NCI-H524 (cell line): ENCODE measurements around the gene AGAP5.
"Not testable (repeated sequence)": the region's sequence is repeated elsewhere in the genome, so short reads cannot be mapped to it uniquely, and the experiment has no call there.

Experiments
- DNase-seq, 2 experiments: peaks; one replicate each; lab custom pipeline; 2025; lab: John Stamatoyannopoulos, UW

AGAP5 gene

DNA sequence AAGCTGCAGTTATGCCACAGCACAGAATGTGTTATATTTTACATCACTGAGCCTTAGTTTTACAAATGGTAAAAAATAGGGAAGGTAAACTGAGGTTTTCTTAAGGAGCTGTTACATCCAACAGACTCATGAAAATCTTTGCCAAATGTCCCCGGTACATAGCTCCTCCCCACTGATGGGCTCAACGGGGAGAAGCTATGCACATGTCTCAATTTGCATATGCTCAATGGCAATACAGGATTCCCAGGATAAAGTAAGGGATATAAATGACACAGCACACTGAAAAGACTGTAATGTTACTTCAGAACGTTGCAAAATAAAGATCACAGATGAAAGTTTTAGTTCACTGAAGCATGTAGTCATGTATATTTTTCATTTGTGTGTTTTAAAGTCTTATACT is 16.6 kb upstream of the AGAP5 start:
- DNase-seq: not testable (repeated sequence)

DNA sequence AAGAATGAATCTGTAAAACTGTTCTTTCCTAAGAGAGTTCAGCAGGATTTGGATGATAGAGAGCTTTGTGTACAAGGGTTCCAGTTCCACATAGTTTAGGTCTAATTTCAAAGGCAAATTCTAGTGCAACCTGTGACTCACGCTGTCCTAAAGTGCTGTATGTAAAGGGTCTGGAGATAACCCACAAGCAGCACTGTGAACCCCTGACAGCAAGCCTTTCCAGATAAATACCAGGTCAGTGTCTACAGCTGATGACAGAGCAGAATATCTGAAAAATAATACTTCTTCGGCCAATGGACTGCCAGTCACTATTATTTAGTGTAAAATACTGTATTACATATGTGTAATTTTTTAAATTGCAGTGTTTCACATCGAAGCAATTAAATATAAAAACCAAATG is 16.0 kb upstream of the AGAP5 start:
- DNase-seq: not testable (repeated sequence)

DNA sequence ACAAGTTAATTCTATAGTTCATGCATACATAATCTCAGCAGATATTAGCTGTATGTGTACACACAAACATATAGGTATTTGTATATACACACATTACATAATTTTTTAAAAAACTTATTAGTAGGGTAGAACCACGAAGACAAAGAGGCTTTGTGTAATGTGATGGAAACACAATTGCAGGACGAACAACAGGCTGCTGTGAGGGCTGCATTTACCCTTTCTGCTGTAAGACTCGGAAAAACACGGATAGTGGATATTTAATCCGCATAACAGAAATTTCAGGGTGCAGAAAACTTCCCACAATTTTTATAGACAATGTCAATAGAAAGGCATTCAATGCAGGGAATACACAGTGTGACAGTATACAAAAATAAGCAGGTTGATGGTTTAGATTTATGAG is 13.8 kb upstream of the AGAP5 start:
- not testable (repeated sequence) for DNase-seq

DNA sequence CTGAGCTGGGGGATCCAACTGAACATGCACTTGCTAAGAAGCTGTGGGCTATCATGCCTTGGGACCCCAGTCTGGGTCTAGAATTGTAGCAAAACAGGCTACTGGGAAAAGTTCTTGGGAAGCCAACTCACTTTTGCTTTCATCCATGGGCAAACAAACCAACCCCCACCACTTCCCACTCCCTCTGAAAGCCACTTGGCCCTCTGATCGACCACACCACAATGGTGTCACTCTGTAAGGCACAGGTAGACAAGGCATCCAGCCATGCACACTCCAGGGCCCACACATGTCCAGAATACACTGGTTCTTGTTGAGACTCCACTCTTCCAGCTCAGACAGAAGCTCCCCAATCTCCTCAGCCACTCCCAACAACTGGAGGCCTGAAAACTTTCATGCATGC is 10.2 kb upstream of the AGAP5 start:
- DNase-seq: not testable (repeated sequence)

DNA sequence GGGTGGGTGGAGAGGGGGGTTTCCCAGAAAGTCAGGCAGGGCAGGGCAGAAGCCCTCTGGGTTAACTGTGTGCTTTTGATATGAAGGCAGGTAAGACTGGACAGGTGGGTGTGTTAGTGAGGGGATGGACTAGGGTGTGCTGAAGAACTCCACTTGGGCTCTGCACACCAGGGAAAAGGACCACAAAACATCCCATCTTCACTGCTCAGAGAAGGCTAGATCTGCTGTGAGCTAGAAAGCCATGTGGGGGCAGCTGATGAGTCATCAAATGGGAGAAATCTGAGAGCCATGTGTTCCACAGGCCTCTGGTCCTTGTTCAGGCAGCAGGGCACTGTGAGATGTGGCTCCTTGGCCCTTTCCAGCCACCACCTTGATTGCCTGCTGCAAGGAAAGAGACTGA is 9.7 kb upstream of the AGAP5 start:
- DNase-seq: not testable (repeated sequence)

DNA sequence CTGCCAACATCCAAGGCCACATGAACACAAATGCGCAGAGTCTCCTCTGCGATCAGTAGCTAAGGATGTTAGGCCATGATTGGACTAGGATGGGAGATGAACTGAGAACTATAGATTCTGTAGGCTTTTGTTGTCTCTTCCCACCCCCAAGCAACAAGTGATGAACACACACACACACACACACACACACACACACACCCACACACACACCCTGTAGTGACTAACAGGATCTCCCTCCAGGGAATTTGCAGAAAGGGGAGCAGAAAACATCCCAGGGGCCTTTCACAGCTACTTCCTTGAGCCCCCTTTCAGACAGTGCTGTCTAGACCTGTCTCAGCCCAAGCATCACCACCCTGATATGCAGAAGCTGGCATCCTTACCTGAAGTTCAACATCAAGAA is 8.6 kb upstream of the AGAP5 start:
- DNase-seq: not testable (repeated sequence)

DNA sequence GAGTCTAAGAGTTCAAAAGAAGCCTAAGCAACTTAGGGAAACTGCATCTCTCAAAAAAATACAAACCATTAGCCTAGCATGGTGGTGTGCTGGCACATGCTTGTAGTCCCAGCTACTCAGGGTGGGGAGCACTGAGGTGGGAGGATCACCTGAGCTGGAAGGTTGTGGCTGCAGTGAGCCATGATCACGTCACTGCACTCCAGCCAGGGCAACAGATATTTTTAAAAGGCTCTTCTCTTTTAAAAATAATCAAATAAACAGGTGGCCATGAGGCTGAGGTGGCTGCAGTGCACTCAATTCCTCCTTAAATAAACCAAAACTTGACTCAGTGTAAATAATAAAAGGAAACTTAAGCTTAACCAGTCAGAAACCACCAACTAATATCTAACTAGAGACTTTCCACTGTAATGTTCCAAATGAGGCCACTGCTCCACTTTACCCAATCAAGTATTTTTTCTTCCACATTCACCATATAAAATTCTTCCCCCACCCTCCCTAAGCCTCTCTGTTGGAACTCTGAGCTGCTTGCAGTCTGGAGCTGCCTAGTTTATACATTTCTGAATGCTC is 7.7 kb upstream of the AGAP5 start:
- DNase-seq: not testable (repeated sequence)

DNA sequence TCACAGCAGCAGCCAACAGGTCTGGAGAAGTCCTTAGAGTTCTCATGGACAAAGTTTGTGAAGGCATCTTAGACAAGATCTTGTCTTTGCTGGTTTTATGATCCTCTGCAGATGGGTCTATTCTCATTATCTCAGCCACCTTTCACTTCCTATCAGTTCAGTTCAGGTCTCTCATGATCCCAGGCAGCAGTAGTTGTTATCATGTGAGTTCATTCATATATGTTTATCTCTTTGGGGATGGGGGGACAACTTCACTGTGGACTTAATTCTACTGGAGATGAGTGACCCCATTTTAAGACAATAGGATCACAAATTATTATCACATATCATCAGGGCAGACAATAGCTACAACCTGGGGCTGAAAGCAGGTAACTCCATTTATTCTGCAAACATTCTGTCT is 6.0 kb upstream of the AGAP5 start:
- DNase-seq: not testable (repeated sequence)

DNA sequence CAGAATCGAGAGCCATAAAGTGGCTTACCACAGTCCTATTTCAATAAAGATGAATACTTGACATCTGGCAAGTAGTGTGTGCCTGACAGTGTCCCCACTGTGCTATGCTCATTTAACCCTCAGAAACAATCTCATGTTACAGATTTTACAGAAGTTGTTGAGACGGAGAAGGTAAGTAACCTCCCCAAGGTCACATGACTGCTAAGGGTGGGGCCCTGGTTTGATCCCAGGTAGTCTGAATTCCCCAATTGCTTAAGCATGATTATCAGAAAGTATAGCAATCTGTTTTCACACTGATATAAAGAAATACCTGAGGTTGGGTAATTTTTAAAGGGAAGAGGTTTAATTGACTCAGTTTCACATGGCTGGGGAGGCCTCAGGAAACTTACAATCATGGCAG is 910 bp upstream of the AGAP5 start:
- DNase-seq: not testable (repeated sequence)

DNA sequence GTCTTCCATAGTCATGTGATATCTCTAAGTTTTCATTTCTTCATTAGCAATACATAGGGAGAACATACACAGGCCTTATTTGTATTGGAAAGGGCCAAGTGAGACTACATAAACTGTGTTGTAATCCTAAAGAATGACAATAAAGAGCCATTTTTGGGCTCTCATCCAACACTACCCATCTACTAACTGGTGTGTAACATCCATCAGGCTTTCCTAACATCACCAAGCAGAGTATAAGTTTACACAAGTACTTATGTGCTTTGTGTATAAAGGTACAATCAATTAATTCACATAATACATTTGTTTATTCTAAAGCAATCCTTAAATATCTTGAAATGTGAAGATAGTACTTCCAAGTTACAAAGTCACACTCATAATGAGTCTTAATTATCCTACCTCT is 2.6 kb downstream of the AGAP5 start:
- DNase-seq: not testable (repeated sequence)

DNA sequence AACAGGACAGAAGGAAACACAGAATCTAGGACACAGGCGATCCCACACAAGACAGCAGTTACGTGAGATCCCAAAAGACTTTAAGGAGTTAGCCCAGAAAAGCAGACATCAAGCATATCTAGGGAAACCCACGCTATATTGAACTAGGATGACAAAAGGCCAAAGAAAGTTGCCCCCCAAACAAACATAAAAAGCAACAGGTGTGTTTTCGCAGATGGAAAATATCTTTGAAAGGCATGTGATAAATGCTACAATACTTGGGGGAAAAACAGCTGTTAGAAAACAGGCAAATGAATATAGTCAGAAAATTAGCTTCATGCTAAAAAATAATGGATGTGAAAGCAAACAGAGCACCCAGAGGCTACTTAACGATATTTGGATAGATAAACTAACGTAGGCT is 7.2 kb downstream of the AGAP5 start:
- DNase-seq: not testable (repeated sequence)

DNA sequence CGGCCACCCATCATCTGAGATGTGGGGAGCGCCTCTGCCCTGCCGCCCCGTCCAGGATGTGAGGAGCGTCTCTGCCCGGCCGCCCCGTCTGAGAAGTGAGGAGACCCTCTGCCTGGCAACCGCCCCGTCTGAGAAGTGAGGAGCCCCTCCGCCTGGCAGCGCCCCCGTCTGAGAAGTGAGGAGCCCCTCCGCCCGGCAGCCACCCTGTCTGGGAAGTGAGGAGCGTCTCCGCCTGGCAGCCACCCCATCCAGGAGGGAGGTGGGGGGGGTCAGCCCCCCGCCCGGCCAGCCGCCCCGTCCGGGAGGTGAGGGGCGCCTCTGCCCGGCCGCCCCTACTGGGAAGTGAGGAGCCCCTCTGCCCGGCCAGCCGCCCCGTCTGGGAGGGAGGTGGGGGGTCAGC is 8.3 kb downstream of the AGAP5 start:
- not testable (repeated sequence) for DNase-seq

DNA sequence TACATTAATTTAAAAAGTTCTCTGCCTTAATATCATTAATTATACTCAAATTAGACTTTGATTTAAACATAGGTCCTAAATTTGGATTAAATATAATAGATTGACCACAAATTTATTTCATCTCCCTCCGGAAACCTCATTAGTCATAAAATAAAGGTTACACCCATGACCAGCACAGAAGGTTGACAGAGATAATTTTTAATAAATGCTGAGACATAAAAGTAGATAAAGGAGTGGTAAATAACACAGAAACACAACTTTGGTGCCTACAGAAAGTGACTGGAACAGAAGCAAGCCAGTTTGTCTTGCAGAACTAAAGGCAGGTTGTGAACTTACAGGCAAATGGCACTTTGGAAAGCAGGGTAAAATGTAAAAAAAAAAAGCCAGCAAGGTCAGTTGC is 10.3 kb downstream of the AGAP5 start:
- DNase-seq: not testable (repeated sequence)

DNA sequence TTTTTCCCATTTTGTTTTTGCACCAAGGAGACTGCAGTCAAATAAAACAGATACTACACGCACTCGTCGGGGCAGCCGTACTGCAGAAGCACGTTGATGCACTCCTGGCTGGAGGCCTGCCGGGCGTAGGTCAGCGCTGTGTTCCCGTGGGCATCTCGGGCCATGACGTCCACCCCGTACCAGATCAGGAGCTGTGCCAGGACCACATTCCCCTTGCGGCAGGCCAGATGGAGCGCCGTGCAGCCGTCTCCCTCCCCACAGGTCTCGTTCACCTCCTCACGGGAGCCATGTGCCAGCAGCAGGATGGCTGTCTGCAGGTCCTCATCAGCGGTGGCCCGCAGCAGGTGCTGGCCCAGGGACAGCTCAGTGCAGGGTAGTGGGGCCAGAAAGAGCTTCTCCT is 23.4 kb downstream of the AGAP5 start:
- DNase-seq: not testable (repeated sequence)

DNA sequence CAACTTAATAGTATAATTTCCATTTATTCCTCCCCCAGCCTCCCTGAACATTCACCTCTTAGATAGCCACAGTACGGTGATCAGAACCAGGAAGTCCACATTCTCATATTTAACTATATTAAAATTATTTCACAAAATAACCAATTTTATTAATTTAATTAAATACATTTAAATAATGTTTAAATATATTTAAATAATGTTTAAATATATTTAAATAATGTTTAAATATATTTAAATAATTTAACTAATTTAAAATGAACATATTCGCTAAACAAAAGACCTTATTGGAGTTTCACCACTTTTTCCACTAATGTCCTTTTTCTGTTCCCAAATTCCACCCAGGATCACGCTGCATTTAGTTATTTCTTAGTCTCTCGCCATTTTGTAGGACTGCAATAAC is 29.5 kb downstream of the AGAP5 start:
- not testable (repeated sequence) for DNase-seq

DNA sequence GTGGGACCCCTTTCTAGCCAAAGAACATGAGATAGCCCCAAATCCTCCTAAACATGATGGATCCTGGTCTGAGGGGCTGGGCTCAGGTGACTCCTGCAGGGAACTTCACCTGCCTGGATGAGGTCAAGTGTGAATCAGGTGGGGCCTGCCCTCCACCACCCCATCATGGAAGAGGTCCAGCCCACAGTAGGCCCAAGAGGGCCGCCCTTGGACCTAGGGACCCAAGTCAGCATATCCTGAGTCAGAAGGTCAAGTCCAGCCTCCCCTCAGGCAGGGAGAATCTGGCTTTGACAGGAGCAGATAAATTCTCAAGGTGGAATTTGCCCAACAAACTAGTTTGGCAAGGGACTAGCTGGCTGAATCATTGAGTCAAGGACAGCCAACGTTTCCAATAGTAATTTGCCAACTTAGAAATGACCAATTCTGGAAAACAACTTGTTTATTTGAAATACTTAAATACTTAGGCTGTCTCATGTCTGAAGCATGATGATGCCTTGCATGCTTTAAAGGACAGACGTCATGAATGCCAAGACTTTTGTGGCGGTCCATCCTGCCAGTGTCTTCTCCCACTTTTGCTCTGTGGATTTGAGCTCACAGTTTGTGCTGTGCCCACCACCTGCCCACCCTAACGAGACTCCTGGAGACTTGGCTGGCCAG is 31.6 kb downstream of the AGAP5 start:
- DNase-seq: not testable (repeated sequence)

DNA sequence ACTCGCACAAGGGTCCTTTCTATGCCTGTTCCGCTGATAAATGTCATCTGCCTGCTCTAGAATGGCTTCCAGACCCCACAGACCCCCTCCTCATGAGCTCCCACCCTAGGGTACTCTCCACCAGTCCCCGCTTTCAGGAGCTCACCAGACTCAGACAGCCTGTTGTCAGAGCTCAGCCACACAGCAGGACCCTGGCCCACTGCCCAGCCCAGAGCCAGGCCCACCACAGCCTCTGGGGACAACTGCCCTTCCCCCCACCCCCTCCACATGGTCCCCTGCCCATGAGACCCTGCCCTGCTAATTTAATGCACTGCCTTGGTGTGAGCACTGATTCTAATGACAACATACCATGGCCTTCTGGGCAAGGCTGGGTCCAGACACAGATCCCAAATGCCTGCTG is 32.3 kb downstream of the AGAP5 start:
- not testable (repeated sequence) for DNase-seq

DNA sequence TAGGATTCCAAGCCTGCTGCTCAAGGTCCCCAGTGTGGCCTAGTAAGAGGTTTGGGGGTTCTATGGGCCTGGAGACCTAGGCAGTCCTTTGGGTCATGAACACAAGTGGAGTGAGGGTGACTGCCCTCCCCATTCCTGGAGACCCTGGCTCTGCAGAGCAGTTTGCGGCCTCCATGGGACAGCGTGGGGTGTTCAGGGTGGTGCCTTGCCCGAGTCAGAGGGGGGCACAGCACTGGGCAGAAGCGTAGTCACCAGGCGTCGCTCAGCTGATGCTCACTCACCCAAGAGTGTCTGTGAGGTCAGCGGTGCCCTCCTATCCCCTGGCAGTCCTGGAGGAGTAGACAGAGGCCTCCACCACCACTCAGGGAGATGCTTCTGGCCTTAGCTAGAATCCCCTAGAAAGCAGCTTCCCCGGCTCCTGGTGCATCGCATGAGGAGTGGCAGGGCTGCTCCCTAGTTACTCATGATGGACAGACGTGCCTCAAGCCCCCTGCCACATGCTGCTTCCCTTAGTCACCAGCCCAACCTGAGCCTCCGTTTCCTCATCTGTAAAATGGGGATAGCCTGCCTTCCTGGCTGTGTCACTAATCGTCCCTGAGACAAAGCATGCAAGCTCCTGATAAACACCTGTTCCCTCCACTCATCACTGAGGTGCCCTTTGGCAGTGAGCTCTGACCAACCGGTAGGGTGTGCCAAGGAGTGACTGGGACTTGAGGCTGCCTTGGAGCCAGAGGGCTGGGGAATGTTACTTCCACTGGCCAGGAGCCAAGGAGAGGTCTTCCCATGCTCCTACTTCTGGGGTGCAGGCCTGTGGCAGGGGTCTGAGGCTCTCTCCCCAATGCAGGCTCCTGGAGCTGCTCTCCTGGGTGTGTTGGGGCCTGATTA is 33.5 kb downstream of the AGAP5 start:
- not testable (repeated sequence) for DNase-seq

DNA sequence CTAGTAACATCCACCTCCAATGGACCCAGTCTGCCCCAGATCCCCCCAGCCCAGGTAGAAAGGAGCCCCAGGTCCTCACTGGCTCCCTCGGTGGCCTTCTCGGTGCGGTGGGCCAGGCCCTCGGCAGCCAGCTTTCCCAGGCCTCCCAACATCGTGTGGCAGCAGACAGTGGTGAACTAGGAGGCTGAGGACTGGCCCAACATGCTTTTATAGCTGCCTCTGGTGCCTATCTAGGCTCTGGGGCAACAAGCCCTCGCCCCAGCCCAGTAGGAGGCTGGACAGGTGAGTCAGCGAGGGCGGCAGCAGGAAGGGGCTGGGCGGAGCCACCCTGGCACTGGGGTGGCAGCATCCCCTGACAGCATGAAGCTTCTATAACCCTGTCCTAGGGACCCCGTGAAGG is 34.3 kb downstream of the AGAP5 start:
- not testable (repeated sequence) for DNase-seq

DNA sequence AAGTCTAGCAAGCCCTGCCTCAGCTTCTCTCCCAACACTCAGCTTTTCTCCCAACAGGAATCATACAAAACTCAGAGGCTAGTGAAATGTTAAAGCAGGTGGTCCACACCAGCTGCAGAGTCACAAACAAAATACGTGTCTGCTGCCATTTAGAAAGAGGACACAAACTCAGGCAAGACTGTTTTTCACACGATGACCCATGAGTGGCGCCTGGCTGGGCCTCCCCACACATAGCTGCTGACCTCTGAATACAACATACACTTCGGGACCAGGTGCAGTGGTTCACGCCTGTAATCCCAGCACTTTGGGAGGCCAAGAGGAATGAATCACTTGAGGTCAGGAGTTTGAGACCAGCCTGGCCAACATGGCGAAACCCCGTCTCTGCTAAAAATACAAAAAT is 35.2 kb downstream of the AGAP5 start:
- peak; percentile 37 to 62 for DNase-seq

DNA sequence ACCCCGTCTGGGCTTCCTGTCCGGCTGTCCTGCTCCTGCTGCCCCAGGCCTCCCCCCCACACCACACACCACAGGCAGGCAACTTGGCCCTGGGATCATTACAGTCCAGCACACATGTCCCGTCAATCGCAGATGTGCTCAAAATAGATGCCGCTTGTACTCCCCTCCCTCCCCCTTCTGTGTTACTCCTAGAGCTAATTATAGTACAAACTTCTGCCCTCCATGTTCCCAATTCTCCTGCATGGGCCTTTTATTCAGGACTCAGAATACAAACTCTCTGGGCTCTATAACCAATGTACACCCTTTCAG is 42.0 kb downstream of the AGAP5 start, which contains the start of gene SYNPO2L:
Gene SYNPO2L (minus strand): TSS at position 40 of the 309 bp plus-strand sequence. CDS start 107 bp downstream, outside the sequence.
- no peak for DNase-seq

DNA sequence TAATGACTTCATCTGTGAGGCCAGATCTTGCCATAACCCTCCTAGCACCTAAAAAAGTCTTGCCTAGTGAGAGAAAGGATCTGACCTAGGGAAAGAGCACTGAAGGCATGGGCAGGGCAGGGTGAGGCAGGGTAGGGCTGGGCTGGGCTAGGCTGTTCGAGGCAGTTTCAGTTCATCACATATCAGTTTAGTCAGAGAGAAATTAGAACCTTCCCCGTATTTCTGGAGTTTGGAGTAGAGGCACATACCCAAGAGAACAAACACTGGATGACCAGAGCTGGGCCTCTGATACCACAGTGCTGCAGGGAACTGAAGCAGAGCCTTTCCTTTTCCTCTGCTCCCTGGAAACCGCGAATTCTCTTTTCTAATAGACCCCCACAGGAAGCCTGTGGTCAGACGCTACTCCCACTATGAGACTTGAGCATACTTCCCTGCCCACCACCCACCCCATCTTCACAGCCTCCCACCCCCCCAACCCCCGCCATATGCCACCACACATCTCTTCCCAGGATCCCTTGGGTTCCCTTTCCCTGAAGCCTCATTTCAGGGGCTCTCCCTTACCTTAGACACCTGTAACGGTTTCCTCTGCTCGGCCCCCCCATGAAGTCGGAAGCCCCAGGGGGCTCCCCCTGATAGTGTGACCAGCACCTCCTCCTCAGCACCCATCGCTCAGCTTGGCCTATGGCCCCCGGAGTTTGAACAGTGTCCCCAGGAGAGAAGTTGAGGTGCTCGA is 42.5 kb downstream of the AGAP5 start:
- DNase-seq: no peak
